Ovary (tissue), 9 donors: ENCODE results near the gene LARGE1. TPM values are rescaled to one million over a fixed set of nuclear protein-coding genes. Genes with fewer than 3 reads are reported as not detected.

ENCODE experiments used
- DNase-seq, 5 donors: peaks; one replicate each; pipeline ENCODE4 v3.0.0-alpha.2; 2019 to 2020
- H3K27ac ChIP-seq, 2 donors: fragments of 200-600 bp; one replicate each; pipeline versions ENCODE4 v1.5.1 to v1.8.0; 2019 to 2022
- H3K27me3 ChIP-seq: fragments of 200-600 bp; one replicate; pipeline ENCODE4 v1.8.0; 2022
- H3K36me3 ChIP-seq: fragments of 200-600 bp; sonication (generic); one replicate; pipeline ENCODE4 v1.5.1; 2019
- H3K4me1 ChIP-seq: one replicate; pipeline ENCODE4 v1.8.1; 2013; ENCODE audit warnings: mild to moderate bottlenecking, moderate library complexity; ENCODE audit not compliant: insufficient read depth
- H3K4me3 ChIP-seq: fragments of 200-600 bp; sonication (generic); one replicate; pipeline ENCODE4 v1.5.1; 2017
- H3K9me3 ChIP-seq, 2 donors: fragments of 200-600 bp in 1 of 2; sonication (generic) in 1 of 2; one replicate each; pipeline versions ENCODE4 v1.5.1 to v1.8.1; 2013 to 2019; ENCODE audit warnings: mild to moderate bottlenecking in 1 of 2, moderate library complexity in 1 of 2
- CTCF ChIP-seq, 3 donors: fragments of 450-650 bp in 2 of 3; fragments of 200-600 bp in 1 of 3; IDR thresholded peaks; one replicate each; pipeline versions ENCODE4 v1.5.1 to v1.8.0; 2016 to 2022; ENCODE audit warnings: antibody characterized with exemption in 3 of 3, mild to moderate bottlenecking in 1 of 3
- EP300 ChIP-seq: sonication (generic); formaldehyde crosslinking; IDR thresholded peaks from one replicate; pipeline ENCODE4 v1.6.1; 2017; ENCODE audit warnings: antibody characterized with exemption
- POLR2A ChIP-seq: fragments of 450-650 bp; IDR thresholded peaks from one replicate; pipeline ENCODE4 v1.6.1; 2017; ENCODE audit warnings: antibody characterized with exemption, mild to moderate bottlenecking, moderate library complexity
- WGBS, 3 donors: extraction: QIAGEN DNeasy Blood & Tissue Kit in 1 of 3; methylation state at CpG; one replicate each; pipeline versions ENCODE4 v1.1.5 to v1.1.7; 2013 to 2017; 5-methylcytosine and 5-hydroxymethylcytosine counted together
- intact Hi-C, 4 donors: fragments of 100-400 bp; cut with DNase I; formaldehyde crosslinking; loops; one replicate each; pipeline versions ENCODE4 v1.11.0 to v1.15.1; 2022 to 2023
- polyA plus RNA-seq, 2 donors: library from polyadenylated mRNA; stranded (reverse); fragments of 200-250 nt in 1 of 2; fragments of 350-450 nt in 1 of 2; fragmentation: Illumina TruSeq in 1 of 2; extraction: RNeasy Lipid Tissue Mini Kit (QIAGEN cat#74804) in 1 of 2; gene quantifications; one replicate each; pipeline ENCODE4 v1.2.3, GENCODE V29; 2013 to 2014
- total RNA-seq, 7 donors: library from RNA; depleted of rRNA in 2 of 7; stranded (reverse); fragments of >200 nt in 2 of 7; fragmentation: NEBNext Ultra II Directional in 3 of 7; extraction: Animal tissue kit (Norgen Biotek cat#: 25700) in 3 of 7; gene quantifications; one replicate each; pipeline versions ENCODE4 v1.1.0 to v1.2.4, GENCODE V29; 2016 to 2023
- donor health status: DM: no; HTN: no; CAD: no; lungs with moderate emphysema.
- donor health status: DM: no; HTN: no; CAD: no.
- donor health status: Bipolar disorder and iron deficiency.
- donor health status: DM: yes; HTN: yes; CAD: no.
- donor health status: DM: no; HTN: no; CAD: no.
- donor health status: DM: yes; HTN: yes; CAD: no.

Gene LARGE1
- total and polyA plus RNA-seq, 9 donors = 13.4 to 67.6 (median 36.8) TPM

GRCh38 chr22:33919391-33920196 lies 682 bp downstream of the LARGE1 start:
- 1 to 5% (median 2%) methylated on average over 18 to 57 of the region's 57 CpGs for WGBS, 3 donors
- H3K27ac ChIP-seq = peak overlapping the region in 1 of 2 donors; percentile 55
- intact Hi-C loops = loop anchor here (5.0 to 10.0 kb wide), 9 partner anchors 125 to 1375 kb away; partner anchors contain the start of gene TOM1 (in 1 of the 4)

GRCh38 chr22:33918676-33919365 lies 1.5 kb downstream of the LARGE1 start:
- H3K4me3 ChIP-seq = peak overlapping the region; percentile 92
- no peak for DNase-seq
- no peak for TF ChIP-seq CTCF (IDR thresholded peaks at IDR 0.05)
- no peak for TF ChIP-seq POLR2A
- no peak for TF ChIP-seq EP300
- intact Hi-C loops = loop anchor here in 2 of 4 donors (5.0 to 10.0 kb wide), 3 partner anchors 124 to 1376 kb away; partner anchors contain the start of gene TOM1 (in 1 of the 2)
- 69 to 78% (median 75%) methylated on average over 10 of the region's 10 CpGs for WGBS, 3 donors
- H3K9me3 ChIP-seq = no peaks in the 10 kb centered on the region
- no peaks in the 10 kb centered on the region for H3K27me3 ChIP-seq
- H3K27ac ChIP-seq = no peak overlapping the region
- H3K36me3 ChIP-seq = no peaks in the 10 kb centered on the region
- H3K4me1 ChIP-seq = peaks cover 5% of the 10 kb centered on the region

More at GRCh38 chr22:33919391-33920196, 682 bp downstream of the LARGE1 start:
- peaks cover 5% of the 10 kb centered on the region for H3K4me1 ChIP-seq
- H3K27me3 ChIP-seq = no peaks in the 10 kb centered on the region
- TF ChIP-seq CTCF (IDR thresholded peaks at IDR 0.05) (no peak), POLR2A (no peak), EP300 (no peak)
- peak overlapping the region; percentile 92 for H3K4me3 ChIP-seq
- H3K36me3 ChIP-seq = no peaks in the 10 kb centered on the region
- DNase-seq = peak; percentile 31 to 66 (median 53)
- H3K9me3 ChIP-seq = no peaks in the 10 kb centered on the region

- Histone ChIP-seq H3K4me1 (peaks cover 5% of the 10 kb centered on the region), H3K27ac (no peak overlapping the region)
These were observed 2.4 kb downstream of the LARGE1 start for GRCh38 chr22:33917744-33918406.

More at GRCh38 chr22:33917744-33918406, 2.4 kb downstream of the LARGE1 start:
- peak overlapping the region; percentile 10 for H3K4me3 ChIP-seq
- H3K27me3 ChIP-seq = no peaks in the 10 kb centered on the region
- no peak for DNase-seq
- intact Hi-C loops = loop anchor here in 2 of 4 donors (5.0 to 10.0 kb wide), 3 partner anchors 123 to 1377 kb away; partner anchors contain the start of gene TOM1 (in 1 of the 2)
- H3K36me3 ChIP-seq = no peaks in the 10 kb centered on the region
- 64 to 82% (median 78%) methylated on average over 10 of the region's 10 CpGs for WGBS, 3 donors
- no peaks in the 10 kb centered on the region for H3K9me3 ChIP-seq
- TF ChIP-seq EP300 (no peak), POLR2A (no peak), CTCF (IDR thresholded peaks at IDR 0.05) (no peak)
